ENCODE data around the gene TMEM86B. TPM values are rescaled to one million over a fixed set of nuclear protein-coding genes. Genes with fewer than 3 reads are reported as not detected.

Gene TMEM86B
- total RNA-seq, 1 experiment from 2014 or later: 18.4 TPM

GRCh38 chr19:55188625-55189024, 39.9 kb downstream of the TMEM86B start:
- Histone ChIP-seq H3K9me3 (ENCODE audit: insufficient read depth, low read depth) (no peaks in the 10 kb centered on the region), H3K27ac (peak overlapping the region; percentile 75), H3K36me3 (ENCODE audit: low read depth) (no peaks in the 10 kb centered on the region), H3K4me1 (replicated peaks; ENCODE audit: insufficient read depth) (peaks cover 15% of the 10 kb centered on the region; the same call in 1 of the 2 replicates), H4K20me1 (ENCODE audit: insufficient read depth) (no peaks in the 10 kb centered on the region), H3K27me3 (ENCODE audit: insufficient read depth, low read depth) (no peaks in the 10 kb centered on the region), H3K9me2 (ENCODE audit: insufficient read depth) (no peaks in the 10 kb centered on the region), H3K79me2 (ENCODE audit: low read depth) (no peaks in the 10 kb centered on the region), H3K4me3 (no peak overlapping the region), H3F3A (ENCODE audit: insufficient read depth, low read depth) (peaks cover 30% of the 10 kb centered on the region), H2AFZ (no peak overlapping the region), H3K4me2 (peak overlapping the region; percentile 49; the same call in 1 of the 2 replicates)
- ChIA-PET CTCF (interaction anchor here (0.5 to 1.8 kb wide), 2 partner anchors 20 to 29 kb away, joined by 3 to 7 read pairs; no protein-coding TSS in a partner anchor), POLR2A (ENCODE audit: unreplicated experiment) (interaction anchor here (0.7 kb wide), 2 partner anchors 18 to 41 kb away, joined by 5 to 6 read pairs; no protein-coding TSS in a partner anchor)
- peak in 1 of 2 experiments; percentile 64 for DNase-seq
- BruUV-seq (replicated peaks): TSS peak; percentile 56
- intact Hi-C loops (cut with micrococcal nuclease; ENCODE audit: unreplicated experiment): loop anchor here (1.0 to 2.0 kb wide), 3 partner anchors 22 to 28 kb away; partner anchors contain the start of gene DNAAF3
- TF ChIP-seq, protein P1, sequence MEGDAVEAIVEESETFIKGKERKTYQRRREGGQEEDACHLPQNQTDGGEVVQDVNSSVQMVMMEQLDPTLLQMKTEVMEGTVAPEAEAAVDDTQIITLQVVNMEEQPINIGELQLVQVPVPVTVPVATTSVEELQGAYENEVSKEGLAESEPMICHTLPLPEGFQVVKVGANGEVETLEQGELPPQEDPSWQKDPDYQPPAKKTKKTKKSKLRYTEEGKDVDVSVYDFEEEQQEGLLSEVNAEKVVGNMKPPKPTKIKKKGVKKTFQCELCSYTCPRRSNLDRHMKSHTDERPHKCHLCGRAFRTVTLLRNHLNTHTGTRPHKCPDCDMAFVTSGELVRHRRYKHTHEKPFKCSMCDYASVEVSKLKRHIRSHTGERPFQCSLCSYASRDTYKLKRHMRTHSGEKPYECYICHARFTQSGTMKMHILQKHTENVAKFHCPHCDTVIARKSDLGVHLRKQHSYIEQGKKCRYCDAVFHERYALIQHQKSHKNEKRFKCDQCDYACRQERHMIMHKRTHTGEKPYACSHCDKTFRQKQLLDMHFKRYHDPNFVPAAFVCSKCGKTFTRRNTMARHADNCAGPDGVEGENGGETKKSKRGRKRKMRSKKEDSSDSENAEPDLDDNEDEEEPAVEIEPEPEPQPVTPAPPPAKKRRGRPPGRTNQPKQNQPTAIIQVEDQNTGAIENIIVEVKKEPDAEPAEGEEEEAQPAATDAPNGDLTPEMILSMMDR (conservative IDR thresholded peaks at IDR 0.05): no peak
- TF ChIP-seq EZH2 (IDR thresholded peaks at IDR 0.05; ENCODE audit: low read depth): no peak

DNA sequence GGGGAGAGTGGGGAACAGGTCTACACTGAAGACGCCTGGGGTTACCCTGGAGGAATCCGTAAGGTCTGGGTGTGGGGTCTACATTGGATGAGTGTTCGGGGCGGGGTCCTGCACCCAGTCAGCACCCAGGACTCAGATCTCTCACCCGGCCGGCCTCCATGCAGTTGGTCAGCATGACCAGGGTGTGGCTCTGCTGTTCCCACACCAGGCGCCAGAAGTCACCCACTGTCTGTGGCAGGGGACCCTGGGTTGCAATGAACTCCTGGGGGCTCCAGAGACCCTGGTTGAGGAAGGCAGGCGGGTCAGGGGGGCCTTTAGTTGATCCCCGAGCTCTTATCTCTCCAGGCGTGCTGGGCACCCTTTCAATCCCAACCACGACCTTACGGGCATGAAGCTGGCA, 42.5 kb downstream of the TMEM86B start:
- POLR2A ChIA-PET (ENCODE audit: unreplicated experiment): no interaction called here
- DNase-seq: no peak
- no TSS peak for BruUV-seq (replicated peaks)
- Histone ChIP-seq H3K79me2 (ENCODE audit: low read depth) (no peaks in the 10 kb centered on the region), H3K4me1 (replicated peaks; ENCODE audit: insufficient read depth) (peaks cover 15% of the 10 kb centered on the region; the same call in 1 of the 2 replicates), H3K36me3 (ENCODE audit: low read depth) (no peaks in the 10 kb centered on the region), H3K9me2 (ENCODE audit: insufficient read depth) (no peaks in the 10 kb centered on the region), H2AFZ (no peak overlapping the region), H3F3A (ENCODE audit: insufficient read depth, low read depth) (peaks cover 20% of the 10 kb centered on the region), H3K27me3 (ENCODE audit: insufficient read depth, low read depth) (no peaks in the 10 kb centered on the region), H4K20me1 (ENCODE audit: insufficient read depth) (no peaks in the 10 kb centered on the region), H3K4me2 (no peak overlapping the region), H3K27ac (no peak overlapping the region), H3K9me3 (ENCODE audit: insufficient read depth, low read depth) (no peaks in the 10 kb centered on the region), H3K4me3 (no peak overlapping the region)
- CTCF ChIA-PET: no interaction called here
- intact Hi-C loops (cut with micrococcal nuclease; ENCODE audit: unreplicated experiment): no loop called here
- no peak for TF ChIP-seq EZH2 (IDR thresholded peaks at IDR 0.05; ENCODE audit: low read depth)
- TF ChIP-seq, protein P1 (conservative IDR thresholded peaks at IDR 0.05): no peak

DNA sequence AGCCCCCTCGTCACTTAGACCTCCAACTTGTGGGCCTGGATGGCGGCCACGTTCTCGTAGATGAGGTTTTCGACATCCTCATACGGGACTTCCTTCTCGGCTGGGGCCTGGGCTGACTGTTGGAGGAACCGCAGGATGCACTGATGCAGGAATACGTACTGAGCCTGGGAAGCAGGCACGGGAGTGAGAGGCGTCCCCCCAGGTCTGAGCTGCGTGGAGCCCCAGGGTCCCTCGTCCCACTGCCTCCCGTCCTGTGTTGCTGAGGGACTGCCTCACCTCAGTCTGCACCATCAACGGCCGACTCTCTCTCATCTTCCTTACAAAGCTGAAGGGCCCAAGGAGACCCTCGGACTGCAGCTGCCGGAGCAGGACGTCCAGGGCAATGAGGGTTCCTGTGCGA, 46.8 kb downstream of the TMEM86B start:
- no TSS peak for BruUV-seq (replicated peaks)
- Histone ChIP-seq H3K4me1 (replicated peaks; ENCODE audit: insufficient read depth) (no peaks in the 10 kb centered on the region), H3K9me3 (ENCODE audit: insufficient read depth, low read depth) (no peaks in the 10 kb centered on the region), H4K20me1 (ENCODE audit: insufficient read depth) (no peaks in the 10 kb centered on the region), H2AFZ (no peak overlapping the region), H3F3A (ENCODE audit: insufficient read depth, low read depth) (no peaks in the 10 kb centered on the region; the same call in 1 of the 2 replicates), H3K79me2 (ENCODE audit: low read depth) (no peaks in the 10 kb centered on the region), H3K9me2 (ENCODE audit: insufficient read depth) (no peaks in the 10 kb centered on the region), H3K36me3 (ENCODE audit: low read depth) (no peaks in the 10 kb centered on the region), H3K4me3 (no peak overlapping the region), H3K4me2 (no peak overlapping the region), H3K27ac (no peak overlapping the region), H3K27me3 (ENCODE audit: insufficient read depth, low read depth) (no peaks in the 10 kb centered on the region)
- no peak for TF ChIP-seq EZH2 (IDR thresholded peaks at IDR 0.05; ENCODE audit: low read depth)
- TF ChIP-seq, protein P1 (conservative IDR thresholded peaks at IDR 0.05): no peak
- intact Hi-C loops (cut with micrococcal nuclease; ENCODE audit: unreplicated experiment): no loop called here
- DNase-seq: no peak
- CTCF ChIA-PET: no interaction called here
- POLR2A ChIA-PET (ENCODE audit: unreplicated experiment): interaction anchor here (0.7 kb wide), 1 partner anchor 981 kb away, joined by 3 read pairs; the partner anchor contains the start of gene RPS9

All from PC-9 (cell line).